Renal cortex interstitium (tissue), 11 donors: ENCODE results near the gene EEF1AKMT1. TPM values are rescaled to one million over a fixed set of nuclear protein-coding genes. Genes with fewer than 3 reads are reported as not detected.
"Not testable (repeated sequence)": the region's sequence is repeated elsewhere in the genome, so short reads cannot be mapped to it uniquely, and the experiment has no call there.

Source experiments
- DNase-seq, 11 donors: peaks; one replicate each; pipeline ENCODE4 v3.0.0-alpha.2; 2013; ENCODE audit warnings: low read depth in 9 of 11, low spot score in 4 of 11; ENCODE audit errors: extremely low read depth in 1 of 11
- polyA plus RNA-seq, 3 donors: library from polyadenylated mRNA; unstranded; fragments of 120-200 nt; gene quantifications; one replicate each; pipeline ENCODE4 v1.2.1, GENCODE V29; 2013; ENCODE audit not compliant: insufficient read length in 3 of 3

EEF1AKMT1 gene
- polyA plus RNA-seq, 3 donors = 13.6 to 18.4 (median 15.3) TPM

DNA sequence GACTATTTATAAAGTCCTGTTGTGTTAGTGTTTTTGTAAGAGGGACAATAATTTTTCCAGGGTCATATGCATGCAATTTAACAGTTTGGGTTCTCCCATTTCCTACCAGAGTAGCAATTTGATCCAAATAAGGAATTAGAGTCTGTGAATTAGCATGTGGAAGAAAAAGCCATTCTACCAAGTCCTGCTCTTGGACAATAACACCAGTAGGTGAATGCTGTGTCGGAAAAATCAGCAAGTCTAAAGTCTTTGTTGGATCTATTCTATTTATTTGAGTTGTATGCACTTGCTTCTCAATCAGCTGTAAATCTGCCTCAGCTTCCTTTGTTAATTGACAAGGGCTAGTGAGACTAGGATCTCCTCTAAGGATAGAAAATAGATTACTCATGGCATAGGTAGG is 91.7 kb downstream of the EEF1AKMT1 start:
- DNase-seq = no peak

DNA sequence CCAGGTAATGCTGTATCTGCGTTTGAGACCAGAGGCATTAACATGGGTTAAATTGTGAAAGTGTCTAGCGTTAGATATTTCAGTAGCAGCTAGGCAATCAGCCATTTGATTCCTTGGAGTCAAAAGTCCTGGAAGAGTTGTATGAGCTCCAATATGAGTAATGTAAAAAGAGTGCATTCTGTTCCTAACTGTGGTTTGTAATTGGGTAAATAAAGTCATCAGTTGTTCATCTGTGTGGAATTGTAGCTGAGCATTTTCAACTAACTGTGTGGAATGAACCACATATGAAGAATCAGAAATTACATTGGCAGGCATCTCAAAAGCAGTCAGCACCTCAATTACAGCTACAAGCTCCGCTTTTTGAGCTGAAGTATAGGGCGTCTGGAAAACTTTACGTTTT is 92.3 kb downstream of the EEF1AKMT1 start:
- DNase-seq = not testable (repeated sequence)

DNA sequence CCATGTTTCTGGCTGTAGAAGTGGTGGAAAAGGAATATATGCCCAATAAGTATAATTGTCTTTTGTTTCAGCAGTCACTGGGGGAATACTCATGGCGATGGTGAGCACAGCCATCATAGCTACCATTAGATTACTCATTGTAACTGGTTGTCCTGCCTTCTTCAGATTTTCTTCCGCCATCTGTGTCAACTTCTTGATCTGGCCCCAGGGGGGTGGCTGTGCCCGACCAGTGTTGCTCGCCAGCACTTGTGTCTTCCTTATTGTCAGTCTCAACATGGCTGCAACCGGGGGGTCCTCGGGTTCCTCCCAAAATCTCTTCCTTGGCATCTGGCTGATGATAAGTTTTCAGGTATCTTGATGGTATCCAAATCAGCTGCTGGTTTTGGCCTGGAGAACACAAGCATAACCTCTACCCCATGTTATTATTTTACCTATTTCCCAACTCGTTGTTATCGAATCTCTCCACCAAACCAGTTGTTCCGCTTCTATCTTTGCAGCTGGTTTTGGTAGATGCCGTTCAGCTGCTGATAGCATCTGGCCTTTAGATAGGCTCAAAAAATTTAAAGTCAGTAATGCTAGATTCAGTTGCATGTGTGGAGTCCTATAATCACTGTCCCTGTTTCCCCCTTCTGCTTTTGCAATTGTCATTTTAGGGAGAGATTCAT is 93.2 kb downstream of the EEF1AKMT1 start:
- no peak for DNase-seq

- DNase-seq = no peak
Observed at GRCh38 chr13:20679879-20680278, 93.9 kb downstream of the EEF1AKMT1 start.

Other genes with a start within 250 kb of the EEF1AKMT1 start
- 100 to 1,000 TPM; 127 to 140 (median 129) TPM for gene CRYL1, start 248.1 kb downstream of the EEF1AKMT1 start, polyA plus RNA-seq
- gene IFT88, start 206.8 kb downstream of the EEF1AKMT1 start, polyA plus RNA-seq = 10 to 100 TPM; 35.8 to 42.8 (median 42.8) TPM
- gene IL17D, start 70.3 kb downstream of the EEF1AKMT1 start, polyA plus RNA-seq = 1 to 10 TPM; 7.5 to 10.0 (median 8.5) TPM
- gene XPO4, start 128.8 kb upstream of the EEF1AKMT1 start, polyA plus RNA-seq = 10 to 100 TPM; 18.9 to 20.7 (median 19.8) TPM